HepG2 (cell line): ENCODE data around the gene GNPAT. TPM values are rescaled to one million over a fixed set of nuclear protein-coding genes. Genes with fewer than 3 reads are reported as not detected.

Source experiments
- ARNT ChIP-seq: fragments of 450-650 bp; IDR thresholded peaks from 2 replicates; pipeline ENCODE4 v1.6.1; 2017
- FOSL1 ChIP-seq: sonication (generic); formaldehyde crosslinking; IDR thresholded peaks from 2 replicates; pipeline ENCODE4 v1.9.0; 2021; ENCODE audit warnings: missing genetic modification reagents, borderline replicate concordance
- GATAD2A ChIP-seq: IDR thresholded peaks from 2 replicates; pipeline ENCODE4 v1.6.1; 2016
- KLF13 ChIP-seq: sonication (generic); formaldehyde crosslinking; IDR thresholded peaks from 2 replicates; pipeline ENCODE4 v1.4.0; 2020; ENCODE audit warnings: mild to moderate bottlenecking, missing genetic modification reagents
- MTA1 ChIP-seq: sonication (generic); formaldehyde crosslinking; IDR thresholded peaks from 2 replicates; pipeline ENCODE4 v1.4.0; 2020; ENCODE audit warnings: missing genetic modification reagents, mild to moderate bottlenecking, borderline replicate concordance
- NFATC3 ChIP-seq: sonication (generic); formaldehyde crosslinking; IDR thresholded peaks from 2 replicates; pipeline ENCODE4 v1.5.1; 2020; ENCODE audit warnings: mild to moderate bottlenecking, missing genetic modification reagents
- NFKB2 ChIP-seq: sonication (generic); formaldehyde crosslinking; IDR thresholded peaks from 2 replicates; pipeline ENCODE4 v1.4.0; 2020; ENCODE audit warnings: missing genetic modification reagents, borderline replicate concordance
- PITX1 ChIP-seq: sonication (generic); formaldehyde crosslinking; IDR thresholded peaks from 2 replicates; pipeline ENCODE4 v1.5.1; 2020; ENCODE audit warnings: mild to moderate bottlenecking, missing genetic modification reagents
- PPARG ChIP-seq: conservative IDR thresholded peaks from 2 replicates; pipeline ENCODE4 v1.6.1; 2016; ENCODE audit warnings: missing biosample characterization, missing genetic modification reagents
- RARG ChIP-seq: sonication (generic); formaldehyde crosslinking; IDR thresholded peaks from 2 replicates; pipeline ENCODE4 v1.4.0; 2020; ENCODE audit warnings: low read depth, mild to moderate bottlenecking, missing genetic modification reagents
- ZBTB7A ChIP-seq: sonication (generic); formaldehyde crosslinking; IDR thresholded peaks from 2 replicates; pipeline ENCODE4 v1.8.0; 2022; ENCODE audit warnings: mild to moderate bottlenecking, missing genetic modification reagents
- ZC3H13 ChIP-seq: sonication (generic); formaldehyde crosslinking; IDR thresholded peaks from 2 replicates; pipeline ENCODE4 v1.8.1; 2023; ENCODE audit warnings: mild to moderate bottlenecking, missing genetic modification reagents, moderate library complexity
- ZNF558 ChIP-seq: sonication (generic); formaldehyde crosslinking; IDR thresholded peaks from 2 replicates; pipeline ENCODE4 v1.9.0; 2022; ENCODE audit warnings: mild to moderate bottlenecking, missing genetic modification reagents, borderline replicate concordance
- ZNF589 ChIP-seq: sonication (generic); formaldehyde crosslinking; conservative IDR thresholded peaks from 2 replicates; pipeline ENCODE4 v1.8.0; 2022; ENCODE audit warnings: mild to moderate bottlenecking, moderate library complexity, missing genetic modification reagents
- ZNF605 ChIP-seq: sonication (generic); formaldehyde crosslinking; IDR thresholded peaks from 2 replicates; pipeline ENCODE4 v1.8.0; 2022; ENCODE audit warnings: mild to moderate bottlenecking, missing genetic modification reagents
- ZNF678 ChIP-seq: sonication (generic); formaldehyde crosslinking; IDR thresholded peaks from 2 replicates; pipeline ENCODE4 v1.4.0; 2020; ENCODE audit warnings: mild to moderate bottlenecking, missing genetic modification reagents
- ZNF879 ChIP-seq: sonication (generic); formaldehyde crosslinking; IDR thresholded peaks from 2 replicates; pipeline ENCODE4 v1.8.1; 2023; ENCODE audit warnings: missing genetic modification reagents
- polyA plus RNA-seq, 8 experiments: library from polyadenylated mRNA; depleted of rRNA in 3 of 8; stranded (reverse) in 7 of 8; unstranded in 1 of 8; fragments of >200 nt; fragmentation: Illumina TruSeq in 4 of 8; extraction: Trizol in 4 of 8; gene quantifications; 2 replicates each; pipeline versions ENCODE4 v1.2.1 to v1.2.3, GENCODE V29; 2011 to 2016; ENCODE audit warnings: low read depth in 4 of 8, missing spikeins in 1 of 8, mixed read lengths in 1 of 8; ENCODE audit not compliant: insufficient read depth in 1 of 8
- total RNA-seq, 5 experiments: library from RNA; depleted of rRNA; stranded (reverse); fragments of >200 nt; fragmentation: Illumina TruSeq; extraction: Trizol; gene quantifications; 2 replicates each; pipeline ENCODE4 v1.2.3, GENCODE V29; 2016; ENCODE audit warnings: low read depth in 1 of 5
- TF ChIP-seq, protein P1 (sequence below): sonication (generic); formaldehyde crosslinking; IDR thresholded peaks from 2 replicates; pipeline ENCODE4 v1.5.0; 2020; ENCODE audit warnings: mild to moderate bottlenecking, missing genetic modification reagents, borderline replicate concordance
- TF ChIP-seq, protein P2 (sequence below): sonication (generic); formaldehyde crosslinking; IDR thresholded peaks from 2 replicates; pipeline ENCODE4 v1.8.1; 2023; ENCODE audit warnings: mild to moderate bottlenecking, missing genetic modification reagents
- TF ChIP-seq, protein P3 (sequence below): IDR thresholded peaks from 2 replicates; pipeline ENCODE4 v1.6.1; 2016; ENCODE audit warnings: control low read depth

Gene GNPAT
- total and polyA plus RNA-seq, 2 of the 13 experiments (the other 11 are each of a cell fraction or from before 2014, with no cell fraction given) = 58.3 to 114 TPM

DNA sequence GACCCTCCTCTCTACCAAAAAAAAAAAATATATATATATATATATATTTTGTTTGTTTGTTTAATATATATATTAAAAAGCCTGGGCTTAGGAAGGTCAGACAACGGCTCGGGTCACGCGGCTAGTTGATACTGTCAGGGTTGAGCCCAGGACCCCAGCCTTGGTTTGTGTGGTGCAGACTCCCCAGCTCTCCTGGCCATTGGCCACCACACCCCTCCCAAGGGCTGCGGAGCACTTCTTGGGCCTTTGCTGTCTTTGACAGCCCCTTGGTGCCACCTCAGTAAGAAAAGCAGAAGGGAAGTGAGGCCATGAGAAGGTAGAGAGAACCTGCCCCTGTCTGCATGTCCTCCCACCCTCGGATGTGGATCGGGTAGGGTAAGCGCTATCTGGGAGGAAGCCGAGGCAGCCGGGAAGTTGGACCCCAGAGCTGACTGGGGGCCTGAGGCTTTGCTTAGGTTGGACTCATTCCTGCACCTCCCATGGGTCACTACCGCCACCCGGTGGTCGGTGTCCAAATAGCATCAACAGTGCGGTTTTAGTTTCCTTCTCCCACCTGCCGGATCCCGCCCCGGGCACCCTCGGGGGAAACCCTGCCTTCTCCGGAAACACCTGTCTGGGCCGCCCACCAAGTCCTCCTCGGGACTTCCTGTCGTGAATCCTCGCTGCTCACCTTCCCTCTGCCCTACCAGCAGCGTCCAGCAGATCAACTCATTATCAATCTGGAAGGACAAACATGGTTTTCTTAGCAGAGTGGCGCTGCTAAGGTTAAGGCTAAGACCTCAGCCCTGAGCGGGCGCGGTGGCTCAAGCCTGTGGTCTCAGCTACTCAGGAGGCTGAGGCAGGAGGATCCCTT lies 29.8 kb upstream of the GNPAT start (continued):
- TF ChIP-seq, protein P1, sequence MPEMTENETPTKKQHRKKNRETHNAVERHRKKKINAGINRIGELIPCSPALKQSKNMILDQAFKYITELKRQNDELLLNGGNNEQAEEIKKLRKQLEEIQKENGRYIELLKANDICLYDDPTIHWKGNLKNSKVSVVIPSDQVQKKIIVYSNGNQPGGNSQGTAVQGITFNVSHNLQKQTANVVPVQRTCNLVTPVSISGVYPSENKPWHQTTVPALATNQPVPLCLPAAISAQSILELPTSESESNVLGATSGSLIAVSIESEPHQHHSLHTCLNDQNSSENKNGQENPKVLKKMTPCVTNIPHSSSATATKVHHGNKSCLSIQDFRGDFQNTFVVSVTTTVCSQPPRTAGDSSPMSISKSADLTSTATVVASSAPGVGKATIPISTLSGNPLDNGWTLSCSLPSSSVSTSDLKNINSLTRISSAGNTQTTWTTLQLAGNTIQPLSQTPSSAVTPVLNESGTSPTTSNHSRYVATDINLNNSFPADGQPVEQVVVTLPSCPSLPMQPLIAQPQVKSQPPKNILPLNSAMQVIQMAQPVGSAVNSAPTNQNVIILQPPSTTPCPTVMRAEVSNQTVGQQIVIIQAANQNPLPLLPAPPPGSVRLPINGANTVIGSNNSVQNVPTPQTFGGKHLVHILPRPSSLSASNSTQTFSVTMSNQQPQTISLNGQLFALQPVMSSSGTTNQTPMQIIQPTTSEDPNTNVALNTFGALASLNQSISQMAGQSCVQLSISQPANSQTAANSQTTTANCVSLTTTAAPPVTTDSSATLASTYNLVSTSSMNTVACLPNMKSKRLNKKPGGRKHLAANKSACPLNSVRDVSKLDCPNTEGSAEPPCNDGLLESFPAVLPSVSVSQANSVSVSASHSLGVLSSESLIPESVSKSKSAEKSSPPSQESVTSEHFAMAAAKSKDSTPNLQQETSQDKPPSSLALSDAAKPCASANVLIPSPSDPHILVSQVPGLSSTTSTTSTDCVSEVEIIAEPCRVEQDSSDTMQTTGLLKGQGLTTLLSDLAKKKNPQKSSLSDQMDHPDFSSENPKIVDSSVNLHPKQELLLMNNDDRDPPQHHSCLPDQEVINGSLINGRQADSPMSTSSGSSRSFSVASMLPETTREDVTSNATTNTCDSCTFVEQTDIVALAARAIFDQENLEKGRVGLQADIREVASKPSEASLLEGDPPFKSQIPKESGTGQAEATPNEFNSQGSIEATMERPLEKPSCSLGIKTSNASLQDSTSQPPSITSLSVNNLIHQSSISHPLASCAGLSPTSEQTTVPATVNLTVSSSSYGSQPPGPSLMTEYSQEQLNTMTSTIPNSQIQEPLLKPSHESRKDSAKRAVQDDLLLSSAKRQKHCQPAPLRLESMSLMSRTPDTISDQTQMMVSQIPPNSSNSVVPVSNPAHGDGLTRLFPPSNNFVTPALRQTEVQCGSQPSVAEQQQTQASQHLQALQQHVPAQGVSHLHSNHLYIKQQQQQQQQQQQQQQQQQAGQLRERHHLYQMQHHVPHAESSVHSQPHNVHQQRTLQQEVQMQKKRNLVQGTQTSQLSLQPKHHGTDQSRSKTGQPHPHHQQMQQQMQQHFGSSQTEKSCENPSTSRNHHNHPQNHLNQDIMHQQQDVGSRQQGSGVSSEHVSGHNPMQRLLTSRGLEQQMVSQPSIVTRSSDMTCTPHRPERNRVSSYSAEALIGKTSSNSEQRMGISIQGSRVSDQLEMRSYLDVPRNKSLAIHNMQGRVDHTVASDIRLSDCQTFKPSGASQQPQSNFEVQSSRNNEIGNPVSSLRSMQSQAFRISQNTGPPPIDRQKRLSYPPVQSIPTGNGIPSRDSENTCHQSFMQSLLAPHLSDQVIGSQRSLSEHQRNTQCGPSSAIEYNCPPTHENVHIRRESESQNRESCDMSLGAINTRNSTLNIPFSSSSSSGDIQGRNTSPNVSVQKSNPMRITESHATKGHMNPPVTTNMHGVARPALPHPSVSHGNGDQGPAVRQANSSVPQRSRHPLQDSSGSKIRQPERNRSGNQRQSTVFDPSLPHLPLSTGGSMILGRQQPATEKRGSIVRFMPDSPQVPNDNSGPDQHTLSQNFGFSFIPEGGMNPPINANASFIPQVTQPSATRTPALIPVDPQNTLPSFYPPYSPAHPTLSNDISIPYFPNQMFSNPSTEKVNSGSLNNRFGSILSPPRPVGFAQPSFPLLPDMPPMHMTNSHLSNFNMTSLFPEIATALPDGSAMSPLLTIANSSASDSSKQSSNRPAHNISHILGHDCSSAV = no peak
- TF ChIP-seq, protein P2, sequence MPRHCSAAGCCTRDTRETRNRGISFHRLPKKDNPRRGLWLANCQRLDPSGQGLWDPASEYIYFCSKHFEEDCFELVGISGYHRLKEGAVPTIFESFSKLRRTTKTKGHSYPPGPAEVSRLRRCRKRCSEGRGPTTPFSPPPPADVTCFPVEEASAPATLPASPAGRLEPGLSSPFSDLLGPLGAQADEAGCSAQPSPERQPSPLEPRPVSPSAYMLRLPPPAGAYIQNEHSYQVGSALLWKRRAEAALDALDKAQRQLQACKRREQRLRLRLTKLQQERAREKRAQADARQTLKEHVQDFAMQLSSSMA (CRISPR knock-in tag) = peak; percentile 28; the same call in 1 of the 2 replicates
- TF ChIP-seq KLF13 (no peak), ZNF605 (peak; percentile 52; the same call in 1 of the 2 replicates), GATAD2A (CRISPR knock-in tag) (peak; percentile 50), ZNF589 (no peak), MTA1 (CRISPR knock-in tag) (no peak), RARG (CRISPR knock-in tag) (no peak), ZNF678 (no peak; the same call in 1 of the 2 replicates), ZNF879 (CRISPR knock-in tag) (no peak), ZBTB7A (no peak), NFKB2 (CRISPR knock-in tag) (no peak), NFATC3 (CRISPR knock-in tag) (peak; percentile 56; the same call in 1 of the 2 replicates), PITX1 (no peak), FOSL1 (CRISPR knock-in tag) (no peak), ZNF558 (CRISPR knock-in tag) (no peak), PPARG (CRISPR knock-in tag) (no peak), ZC3H13 (CRISPR knock-in tag) (no peak), ARNT (no peak)
- TF ChIP-seq, protein P3, sequence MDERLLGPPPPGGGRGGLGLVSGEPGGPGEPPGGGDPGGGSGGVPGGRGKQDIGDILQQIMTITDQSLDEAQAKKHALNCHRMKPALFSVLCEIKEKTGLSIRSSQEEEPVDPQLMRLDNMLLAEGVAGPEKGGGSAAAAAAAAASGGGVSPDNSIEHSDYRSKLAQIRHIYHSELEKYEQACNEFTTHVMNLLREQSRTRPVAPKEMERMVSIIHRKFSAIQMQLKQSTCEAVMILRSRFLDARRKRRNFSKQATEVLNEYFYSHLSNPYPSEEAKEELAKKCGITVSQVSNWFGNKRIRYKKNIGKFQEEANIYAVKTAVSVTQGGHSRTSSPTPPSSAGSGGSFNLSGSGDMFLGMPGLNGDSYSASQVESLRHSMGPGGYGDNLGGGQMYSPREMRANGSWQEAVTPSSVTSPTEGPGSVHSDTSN (CRISPR knock-in tag) = no peak
